ENCODE data around the gene MEAK7. TPM values are rescaled to one million over a fixed set of nuclear protein-coding genes. Genes with fewer than 3 reads are reported as not detected.
A peak's percentile ranks its signal among the peaks of the same experiment; 100 is the strongest.

Gene MEAK7
- total RNA-seq (1 to 10 TPM; 2.2 to 7.1 (median 3.6) TPM), polyA plus RNA-seq (1 to 10 TPM; 2.2 to 4.0 (median 2.7) TPM)
- long read RNA-seq, donor 1: 0 reads
- long read RNA-seq, donor 2, full-length matches to known transcripts: 2 of 11 reads
- long read RNA-seq, donor 2, partial matches to known transcripts: 1 of 11 reads
- long read RNA-seq, donor 2, other reads (novel, unspliced or antisense): 8 of 11 reads

GRCh38 chr16:84504420-84505248 is at the start of gene MEAK7:
Gene MEAK7 (minus strand): TSS chr16:84504659. CDS start chr16:84498086, 6,573 bp downstream.
- ATAC-seq (peak; percentile 98 to 99 (median 98)), DNase-seq (peak; percentile 99)
- WGBS, 3 donors: 0 to 2% (median 2%) methylated on average over 35 to 45 of the region's 45 CpGs
- intact Hi-C loops (cut with DNase I): loop anchor here in 1 of 2 donors (10.0 kb wide), 1 partner anchor 680 kb away; no protein-coding TSS in a partner anchor
- peaks cover 12% of the 10 kb centered on the region for H3K4me1 ChIP-seq
- H3K27me3 ChIP-seq (ENCODE audit: insufficient read depth in 3 of 3, low read length in 2 of 3): no peaks in the 10 kb centered on the region
- H3K27ac ChIP-seq: peak within 1 kb of the TSS; percentile 92
- no peaks in the 10 kb centered on the region for H3K9me3 ChIP-seq
- H3K4me3 ChIP-seq: peak within 1 kb of the TSS; percentile 74
- peak; percentile 7 for TF ChIP-seq CTCF (IDR thresholded peaks at IDR 0.05)
- H3K36me3 ChIP-seq (ENCODE audit: insufficient read depth in 1 of 2, low read depth in 1 of 2): peaks cover 0 to 8% of the 10 kb centered on the region in 2 donors

GRCh38 chr16:84553873-84554399 is 49.5 kb upstream of the MEAK7 start:
- no peaks in the 10 kb centered on the region for H3K36me3 ChIP-seq (ENCODE audit: insufficient read depth in 1 of 2, low read depth in 1 of 2)
- no peak overlapping the region for H3K27ac ChIP-seq
- no peaks in the 10 kb centered on the region for H3K4me1 ChIP-seq
- ATAC-seq (no peak), DNase-seq (peak in 1 of 2 donors; percentile 8)
- H3K9me3 ChIP-seq: no peaks in the 10 kb centered on the region
- intact Hi-C loops (cut with DNase I): no loop called here
- 85% methylated on average over 11 of the region's 11 CpGs for WGBS, 3 donors
- H3K27me3 ChIP-seq (ENCODE audit: insufficient read depth in 3 of 3, low read length in 2 of 3): peaks cover 0 to 27% (median 0%) of the 10 kb centered on the region in 3 donors
- no peak overlapping the region for H3K4me3 ChIP-seq
- TF ChIP-seq CTCF (IDR thresholded peaks at IDR 0.05): no peak

- H3K4me3 ChIP-seq: no peak overlapping the region
- H3K27ac ChIP-seq: no peak overlapping the region
- H3K27me3 ChIP-seq (ENCODE audit: insufficient read depth in 3 of 3, low read length in 2 of 3): peaks cover 0 to 18% (median 0%) of the 10 kb centered on the region in 3 donors
- H3K9me3 ChIP-seq: no peaks in the 10 kb centered on the region
- TF ChIP-seq CTCF (IDR thresholded peaks at IDR 0.05): no peak
- ATAC-seq: no peak
- DNase-seq: peak in 1 of 2 donors; percentile 8
- 59 to 84% (median 79%) methylated on average over 4 of the region's 4 CpGs for WGBS, 3 donors
- H3K36me3 ChIP-seq (ENCODE audit: insufficient read depth in 1 of 2, low read depth in 1 of 2): no peaks in the 10 kb centered on the region
- intact Hi-C loops (cut with DNase I): no loop called here
- H3K4me1 ChIP-seq: no peaks in the 10 kb centered on the region
Observed at GRCh38 chr16:84552135-84552534, 47.7 kb upstream of the MEAK7 start.

GRCh38 chr16:84550096-84550495 is 45.6 kb upstream of the MEAK7 start:
- Histone ChIP-seq H3K4me3 (no peak overlapping the region), H3K36me3 (ENCODE audit: insufficient read depth in 1 of 2, low read depth in 1 of 2) (no peaks in the 10 kb centered on the region), H3K9me3 (no peaks in the 10 kb centered on the region), H3K4me1 (no peaks in the 10 kb centered on the region), H3K27ac (no peak overlapping the region), H3K27me3 (ENCODE audit: insufficient read depth in 3 of 3, low read length in 2 of 3) (peaks cover 0 to 8% (median 5%) of the 10 kb centered on the region in 3 donors)
- TF ChIP-seq CTCF (IDR thresholded peaks at IDR 0.05): no peak
- ATAC-seq: no peak
- peak in 1 of 2 donors; percentile 2 for DNase-seq
- intact Hi-C loops (cut with DNase I): no loop called here
- 63 to 67% (median 66%) methylated on average over 4 of the region's 4 CpGs for WGBS, 3 donors

All from psoas muscle (tissue), 8 donors.